K562 (cell line): Measurements from ENCODE around the gene CRYAB. TPM values are rescaled to one million over a fixed set of nuclear protein-coding genes. Genes with fewer than 3 reads are reported as not detected.
A peak's percentile ranks its signal among the peaks of the same experiment; 100 is the strongest.

Source experiments
- CBX3 ChIP-seq, 2 experiments: IDR thresholded peaks; 1 replicate in 1 of 2; 2 replicates in 1 of 2; pipeline ENCODE4 v1.6.1; 2012; ENCODE audit warnings: inconsistent platforms in 2 of 2, low read length in 2 of 2, borderline replicate concordance in 1 of 2, control low read depth in 1 of 2
- CHD7 ChIP-seq: fragments of 200-600 bp; sonication (generic); IDR thresholded peaks from one replicate; pipeline ENCODE4 v1.6.1; 2012; ENCODE audit warnings: mild to moderate bottlenecking, low read depth, low read length, inconsistent platforms
- ERF ChIP-seq: fragments of 450-650 bp; formaldehyde crosslinking; IDR thresholded peaks from 2 replicates; pipeline ENCODE4 v1.4.0; 2020; ENCODE audit warnings: mild to moderate bottlenecking, mixed read lengths
- FOXJ3 ChIP-seq: sonication (generic); formaldehyde crosslinking; IDR thresholded peaks from 2 replicates; pipeline ENCODE4 v1.4.0; 2020; ENCODE audit warnings: mild to moderate bottlenecking, missing genetic modification reagents
- RAD21 ChIP-seq, 2 experiments: fragments of 250-450 bp in 1 of 2; fragments of 450-650 bp in 1 of 2; sonication (Bioruptor Pico) in 1 of 2; formaldehyde crosslinking in 1 of 2; IDR thresholded peaks in 1 of 2; conservative IDR thresholded peaks in 1 of 2; 2 replicates each; pipeline versions ENCODE4 v1.4.0 to v1.8.0; 2020 to 2022; ENCODE audit warnings: mild to moderate bottlenecking in 2 of 2, moderate library complexity in 1 of 2
- STAT6 ChIP-seq: sonication (generic); formaldehyde crosslinking; IDR thresholded peaks from 2 replicates; pipeline ENCODE4 v1.8.1; 2023; ENCODE audit warnings: mild to moderate bottlenecking, missing genetic modification reagents
- ZFP1 ChIP-seq: fragments of 450-650 bp; formaldehyde crosslinking; IDR thresholded peaks from 2 replicates; pipeline ENCODE4 v1.4.0; 2020; ENCODE audit warnings: mild to moderate bottlenecking, mixed read lengths
- polyA plus RNA-seq, 8 experiments: library from polyadenylated mRNA; depleted of rRNA in 4 of 8; stranded (reverse) in 5 of 8; unstranded in 3 of 8; fragments of >200 nt; fragmentation: Nextera tagmentation in 2 of 8; fragmentation: Illumina TruSeq in 1 of 8; extraction: Ambion mirVana in 2 of 8; extraction: Trizol in 1 of 8; gene quantifications; 2 replicates each; pipeline versions ENCODE4 v1.2.1 to v1.2.3, GENCODE V29; 2011 to 2014; ENCODE audit warnings: inconsistent platforms in 1 of 8, missing spikeins in 1 of 8
- total RNA-seq, 7 experiments: library from RNA; depleted of rRNA in 6 of 7; stranded (reverse); fragments of >200 nt in 6 of 7; fragmentation: Illumina TruSeq in 2 of 7; extraction: Trizol in 2 of 7; gene quantifications; 2 replicates each; pipeline versions ENCODE4 v1.2.1 to v1.2.3, GENCODE V29; 2011 to 2021; ENCODE audit warnings: low replicate concordance in 1 of 7

The CRYAB gene
- total and polyA plus RNA-seq, 9 of the 15 experiments (the other 6 are each of a cell fraction or from before 2014, with no cell fraction given) = 0.83 to 7.5 (median 3.6) TPM

GRCh38 chr11:111878849-111879636, 32.5 kb downstream of the CRYAB start, which contains the start of the genes CFAP68 and FDXACB1 (continued):
- TF ChIP-seq CHD7 (no peak), FOXJ3 (CRISPR knock-in tag) (no peak), ZFP1 (CRISPR knock-in tag) (no peak), ERF (no peak), STAT6 (peak; percentile 70; the same call in 1 of the 2 replicates), RAD21 (CRISPR knock-in tag; conservative IDR thresholded peaks at IDR 0.05 in 1 of 2, IDR thresholded peaks at IDR 0.05 in 1 of 2) (peak; percentile 85 to 89), CBX3 (IDR thresholded peaks at IDR 0.05; ENCODE audit: borderline replicate concordance in 1 of 2, low read length in 2 of 2) (peak in 1 of 2 experiments; percentile 33; a peak in 1 of 3 replicates)
